GM12878 (cell line): ENCODE data around the gene GRXCR1. TPM values are rescaled to one million over a fixed set of nuclear protein-coding genes. Genes with fewer than 3 reads are reported as not detected.

ENCODE experiments used
- ATAC-seq: fragments of 200-7000 bp; cut with Tn5 transposase; 3 replicates; pipeline ENCODE4 v1.9.1; 2020; ENCODE audit warnings: mild to moderate bottlenecking, moderate library complexity
- BruUV-seq: library from RNA; stranded (reverse); fragments of 400-500 nt; replicated peaks from 2 replicates; lab custom pipeline; 2021; lab: Mats Ljungman, UMichigan
- CTCF ChIA-PET: fragments of 300-600 bp; sonication (Branson Sonifier 250); formaldehyde crosslinking; extraction: SDS; loops from one replicate; lab custom pipeline; 2021; ENCODE audit warnings: inconsistent platforms; lab: Yijun Ruan, JAX
- POLR2A ChIA-PET: fragments of 350-600 bp; formaldehyde crosslinking; extraction: SDS; loops from one replicate; lab custom pipeline; 2021; ENCODE audit warnings: inconsistent platforms; lab: Charles Lee
- RAD21 ChIA-PET: fragments of 300-600 bp; sonication (Branson Sonifier 250); formaldehyde crosslinking; loops from one replicate; lab custom pipeline; 2023; ENCODE audit warnings: antibody characterized with exemption; ENCODE audit not compliant: unreplicated experiment; lab: Charles Lee
- SMC1A ChIA-PET: fragments of 300-600 bp; sonication (Branson Sonifier 250); formaldehyde crosslinking; loops from one replicate; lab custom pipeline; 2023; ENCODE audit not compliant: unreplicated experiment, uncharacterized antibody; lab: Charles Lee
- DNase-seq: peaks from one replicate; pipeline ENCODE4 v3.0.0-alpha.2; 2011; ENCODE audit warnings: low read depth, low spot score
- FAIRE-seq: peaks from 3 replicates; lab custom pipeline; 2011; peaks lifted over from hg19 to GRCh38; lab: Jason Lieb, UNC
- H2AFZ ChIP-seq: 2 replicates; pipeline ENCODE4 v1.6.0; 2011; ENCODE audit warnings: low read depth, low read length, control low read depth; ENCODE audit not compliant: control insufficient read depth
- H3K27ac ChIP-seq: 2 replicates; pipeline ENCODE4 v1.5.1; 2011; ENCODE audit warnings: control low read depth; ENCODE audit not compliant: control insufficient read depth, insufficient read depth
- H3K27me3 ChIP-seq, 2 experiments: replicated peaks in 1 of 2; 2 replicates each; pipeline versions ENCODE4 v1.6.0 to v1.6.1; 2011; ENCODE audit warnings: low read length in 1 of 2; ENCODE audit not compliant: control insufficient read depth in 2 of 2, insufficient read depth in 2 of 2
- H3K36me3 ChIP-seq, 2 experiments: 2 replicates each; pipeline ENCODE4 v1.5.1; 2011; ENCODE audit warnings: low read length in 1 of 2; ENCODE audit not compliant: control insufficient read depth in 2 of 2, insufficient read depth in 2 of 2
- H3K4me1 ChIP-seq: 2 replicates; pipeline ENCODE4 v1.6.1; 2011; ENCODE audit warnings: mild to moderate bottlenecking, low read length, moderate library complexity, mixed read lengths; ENCODE audit not compliant: control insufficient read depth, insufficient read depth
- H3K4me2 ChIP-seq: 2 replicates; pipeline ENCODE4 v1.6.0; 2011; ENCODE audit warnings: control low read depth; ENCODE audit not compliant: control insufficient read depth, insufficient read depth
- H3K4me3 ChIP-seq: fragments of 200-600 bp; sonication (generic); 2 replicates; pipeline ENCODE4 v1.5.1; 2016
- H3K79me2 ChIP-seq: 2 replicates; pipeline ENCODE4 v1.6.0; 2011; ENCODE audit warnings: low read length; ENCODE audit not compliant: control insufficient read depth, insufficient read depth
- H3K9ac ChIP-seq: 2 replicates; pipeline ENCODE4 v1.8.0; 2011; ENCODE audit warnings: low read length, control low read depth, mixed read lengths; ENCODE audit not compliant: control insufficient read depth, insufficient read depth
- H3K9me3 ChIP-seq: replicated peaks from 3 replicates; pipeline ENCODE4 v1.5.1; 2011; ENCODE audit warnings: mild to moderate bottlenecking, low read length; ENCODE audit not compliant: control insufficient read depth, insufficient read depth
- H4K20me1 ChIP-seq: 2 replicates; pipeline ENCODE4 v1.6.0; 2011; ENCODE audit not compliant: control insufficient read depth, insufficient read depth
- BACH1 ChIP-seq: fragments of 450-650 bp; IDR thresholded peaks from 2 replicates; pipeline ENCODE4 v1.6.1; 2017; ENCODE audit warnings: mild to moderate bottlenecking, borderline replicate concordance
- BCL11A ChIP-seq: IDR thresholded peaks from 2 replicates; pipeline ENCODE4 v1.6.1; 2011; ENCODE audit warnings: low read depth, low read length
- BMI1 ChIP-seq: fragments of 450-650 bp; IDR thresholded peaks from 2 replicates; pipeline ENCODE4 v1.6.1; 2016; ENCODE audit warnings: mild to moderate bottlenecking, moderate library complexity, borderline replicate concordance
- CEBPB ChIP-seq, 2 experiments: fragments of 150-350 bp in 1 of 2; IDR thresholded peaks; 2 replicates each; pipeline ENCODE4 v1.6.1; 2012 to 2014; ENCODE audit warnings: low read depth in 2 of 2, low read length in 2 of 2, borderline replicate concordance in 1 of 2, inconsistent platforms in 1 of 2
- FOS ChIP-seq: IDR thresholded peaks from 3 replicates; pipeline ENCODE4 v1.6.1; 2011; ENCODE audit warnings: borderline replicate concordance; ENCODE audit not compliant: insufficient read length; ENCODE audit errors: extremely low read depth
- FOXM1 ChIP-seq: IDR thresholded peaks from 2 replicates; pipeline ENCODE4 v1.6.1; 2012; ENCODE audit warnings: low read depth, mild to moderate bottlenecking, inconsistent platforms, low read length, moderate library complexity
- NFXL1 ChIP-seq: fragments of 450-650 bp; IDR thresholded peaks from 2 replicates; pipeline ENCODE4 v1.6.1; 2017; ENCODE audit warnings: antibody characterized with exemption, mild to moderate bottlenecking, borderline replicate concordance
- PML ChIP-seq: IDR thresholded peaks from 2 replicates; pipeline ENCODE4 v1.6.1; 2012; ENCODE audit warnings: low read length, inconsistent platforms
- SMARCA5 ChIP-seq: fragments of 450-650 bp; IDR thresholded peaks from 2 replicates; pipeline ENCODE4 v1.6.1; 2017; ENCODE audit warnings: mild to moderate bottlenecking
- SREBF2 ChIP-seq: IDR thresholded peaks from 2 replicates; pipeline ENCODE4 v1.6.1; 2012; ENCODE audit warnings: mild to moderate bottlenecking, low read length
- SUPT20H ChIP-seq: IDR thresholded peaks from 2 replicates; pipeline ENCODE4 v1.6.1; 2011; ENCODE audit warnings: low read depth, mild to moderate bottlenecking, low read length, moderate library complexity, borderline replicate concordance; ENCODE audit not compliant: control insufficient read depth
- WRNIP1 ChIP-seq: IDR thresholded peaks from 2 replicates; pipeline ENCODE4 v1.6.1; 2011; ENCODE audit warnings: low read depth, low read length, improper control_type of control experiment, borderline replicate concordance
- WGBS: methylation state at CpG from one replicate; pipeline ENCODE4 v1.1.6; 2016; ENCODE audit warnings: low lambda C conversion rate; ENCODE audit not compliant: insufficient replicate concordance, insufficient coverage; ENCODE audit errors: missing lambda C conversion rate; 5-methylcytosine and 5-hydroxymethylcytosine counted together
- in situ Hi-C: fragments of 300-500 bp; cut with MboI; formaldehyde crosslinking; loops from 9 replicates; pipeline ENCODE4 v1.14.3; 2018; ENCODE audit warnings: mixed read lengths
- intact Hi-C: fragments of 100-400 bp; cut with micrococcal nuclease; formaldehyde crosslinking; loops from one replicate; pipeline ENCODE4 v1.14.2; 2022; ENCODE audit not compliant: unreplicated experiment
- polyA plus RNA-seq, 11 experiments: library from polyadenylated mRNA; depleted of rRNA in 4 of 11; unstranded in 6 of 11; stranded (reverse) in 5 of 11; fragments of >200 nt; fragmentation: Nextera tagmentation in 4 of 11; fragmentation: Illumina TruSeq in 1 of 11; extraction: Ambion mirVana in 4 of 11; extraction: Trizol in 1 of 11; gene quantifications; 1 replicate in 1 of 11; 2 replicates in 10 of 11; pipeline versions ENCODE4 v1.2.1 to v1.2.3, GENCODE V29; 2011 to 2016; ENCODE audit warnings: inconsistent platforms in 2 of 11, missing spikeins in 2 of 11, low read depth in 1 of 11
- total RNA-seq, 4 experiments: library from RNA; depleted of rRNA in 3 of 4; stranded (reverse); fragments of >200 nt in 3 of 4; fragmentation: Illumina TruSeq in 1 of 4; extraction: Trizol in 1 of 4; gene quantifications; 2 replicates each; pipeline versions ENCODE4 v1.2.1 to v1.2.3, GENCODE V29; 2013 to 2021
- TF ChIP-seq, protein P1 (sequence below): IDR thresholded peaks from 2 replicates; pipeline ENCODE4 v1.6.1; 2011; ENCODE audit warnings: borderline replicate concordance, low read depth, mild to moderate bottlenecking, moderate library complexity, mixed read lengths, low read length; ENCODE audit not compliant: insufficient read depth; ENCODE audit errors: extremely low read length
- TF ChIP-seq, protein P2 (sequence below): fragments of 450-650 bp; IDR thresholded peaks from 2 replicates; pipeline ENCODE4 v1.6.1; 2017; ENCODE audit warnings: mild to moderate bottlenecking

The GRXCR1 gene
- total and polyA plus RNA-seq, 10 of the 15 experiments (the other 5 are each of a cell fraction or from before 2014, with no cell fraction given), result not detected

DNA sequence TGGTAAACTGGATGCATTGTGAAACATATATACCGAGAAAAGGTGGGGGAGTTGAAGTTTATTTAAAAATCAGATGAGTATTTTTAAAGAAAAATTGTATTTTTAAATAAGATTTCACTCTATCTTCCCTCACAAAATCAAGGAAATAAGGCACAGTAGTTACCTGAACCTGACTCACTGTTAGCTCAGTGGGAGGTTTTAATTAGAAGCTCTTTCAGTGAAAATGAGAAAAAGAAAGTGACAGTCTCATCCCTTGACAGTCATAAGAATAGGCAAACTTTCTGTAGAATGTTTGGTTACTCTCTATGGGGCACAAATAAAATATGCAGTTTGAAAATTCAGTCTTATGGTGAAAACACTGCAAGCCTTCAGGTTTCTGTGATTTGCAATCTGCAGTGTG lies 49.7 kb downstream of the GRXCR1 start (continued):
- TF ChIP-seq SUPT20H (no peak), SREBF2 (no peak), BCL11A (no peak)

DNA sequence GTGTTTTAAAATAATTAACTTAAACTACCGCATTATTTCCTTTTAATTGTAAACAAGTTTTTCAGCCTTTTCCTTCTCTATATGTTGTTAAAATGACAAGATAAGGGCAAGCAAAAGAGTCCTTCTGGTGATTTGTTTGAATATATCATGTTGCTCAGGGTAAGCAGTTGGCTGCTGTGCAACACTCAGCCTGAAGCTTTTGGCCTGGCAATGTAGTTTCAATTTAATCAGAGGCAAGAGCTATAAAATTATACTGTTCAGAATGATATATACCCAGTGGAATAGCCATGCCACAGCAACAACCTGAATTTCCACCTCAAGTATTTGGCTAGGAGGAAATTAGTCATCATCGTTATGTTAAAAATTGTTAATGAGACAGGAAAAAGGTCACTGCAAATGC lies 53.4 kb downstream of the GRXCR1 start:
- Histone ChIP-seq H3K9ac (no peak overlapping the region), H3K36me3 (no peaks in the 10 kb centered on the region), H3K4me3 (no peak overlapping the region), H2AFZ (no peak overlapping the region), H3K27me3 (no peaks in the 10 kb centered on the region), H3K4me2 (no peak overlapping the region), H3K4me1 (no peaks in the 10 kb centered on the region), H4K20me1 (no peaks in the 10 kb centered on the region), H3K27ac (no peak overlapping the region), H3K79me2 (no peaks in the 10 kb centered on the region), H3K9me3 (no peaks in the 10 kb centered on the region)
- in situ Hi-C loops (no loop called here), intact Hi-C loops (no loop called here)
- TF ChIP-seq PML (no peak), BACH1 (no peak), NFXL1 (no peak), BMI1 (no peak), FOXM1 (no peak), SUPT20H (no peak), WRNIP1 (no peak), SMARCA5 (no peak), CEBPB (IDR thresholded peaks at IDR 0.05; ENCODE audit: borderline replicate concordance in 1 of 2, low read depth in 2 of 2, low read length in 2 of 2) (no peak), FOS (no peak)
- TF ChIP-seq, protein P1, sequence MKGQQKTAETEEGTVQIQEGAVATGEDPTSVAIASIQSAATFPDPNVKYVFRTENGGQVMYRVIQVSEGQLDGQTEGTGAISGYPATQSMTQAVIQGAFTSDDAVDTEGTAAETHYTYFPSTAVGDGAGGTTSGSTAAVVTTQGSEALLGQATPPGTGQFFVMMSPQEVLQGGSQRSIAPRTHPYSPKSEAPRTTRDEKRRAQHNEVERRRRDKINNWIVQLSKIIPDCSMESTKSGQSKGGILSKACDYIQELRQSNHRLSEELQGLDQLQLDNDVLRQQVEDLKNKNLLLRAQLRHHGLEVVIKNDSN, result no peak
- TF ChIP-seq, protein P2, sequence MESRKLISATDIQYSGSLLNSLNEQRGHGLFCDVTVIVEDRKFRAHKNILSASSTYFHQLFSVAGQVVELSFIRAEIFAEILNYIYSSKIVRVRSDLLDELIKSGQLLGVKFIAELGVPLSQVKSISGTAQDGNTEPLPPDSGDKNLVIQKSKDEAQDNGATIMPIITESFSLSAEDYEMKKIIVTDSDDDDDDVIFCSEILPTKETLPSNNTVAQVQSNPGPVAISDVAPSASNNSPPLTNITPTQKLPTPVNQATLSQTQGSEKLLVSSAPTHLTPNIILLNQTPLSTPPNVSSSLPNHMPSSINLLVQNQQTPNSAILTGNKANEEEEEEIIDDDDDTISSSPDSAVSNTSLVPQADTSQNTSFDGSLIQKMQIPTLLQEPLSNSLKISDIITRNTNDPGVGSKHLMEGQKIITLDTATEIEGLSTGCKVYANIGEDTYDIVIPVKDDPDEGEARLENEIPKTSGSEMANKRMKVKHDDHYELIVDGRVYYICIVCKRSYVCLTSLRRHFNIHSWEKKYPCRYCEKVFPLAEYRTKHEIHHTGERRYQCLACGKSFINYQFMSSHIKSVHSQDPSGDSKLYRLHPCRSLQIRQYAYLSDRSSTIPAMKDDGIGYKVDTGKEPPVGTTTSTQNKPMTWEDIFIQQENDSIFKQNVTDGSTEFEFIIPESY, result no peak
- 41% methylated on average over 2 of the region's 2 CpGs for WGBS
- ChIA-PET POLR2A (no interaction called here), RAD21 (no interaction called here), CTCF (no interaction called here), SMC1A (no interaction called here)
- ATAC-seq (no peak), DNase-seq (no peak), FAIRE-seq (no peak)
- BruUV-seq, result no TSS peak
